NCI-H2196 (cell line): Measurements from ENCODE around the gene ST3GAL4.
A peak's percentile ranks its signal among the peaks of the same experiment; 100 is the strongest.
"Not testable (repeated sequence)": the region's sequence is repeated elsewhere in the genome, so short reads cannot be mapped to it uniquely, and the experiment has no call there.

ENCODE experiments used
- DNase-seq: peaks from one replicate; lab custom pipeline; 2025; ENCODE audit not compliant: unreplicated experiment; lab: John Stamatoyannopoulos, UW

The ST3GAL4 gene

GRCh38 chr11:126355324-126355925 is at the start of gene ST3GAL4:
TSS of gene ST3GAL4 (plus strand) at chr11:126355686. CDS start at chr11:126406156, 50,470 bp downstream.
- peak; percentile 70 for DNase-seq

- no peak for DNase-seq
Observed at GRCh38 chr11:126305699-126306098, 49.8 kb upstream of the ST3GAL4 start.

GRCh38 chr11:126307706-126308105 is 47.8 kb upstream of the ST3GAL4 start:
- peak; percentile 39 for DNase-seq

GRCh38 chr11:126308271-126308671 is 47.2 kb upstream of the ST3GAL4 start:
- no peak for DNase-seq

GRCh38 chr11:126308771-126309170 is 46.7 kb upstream of the ST3GAL4 start:
- not testable (repeated sequence) for DNase-seq

- DNase-seq: peak; percentile 82
Observed at GRCh38 chr11:126310200-126310991, 45.1 kb upstream of the ST3GAL4 start.

- no peak for DNase-seq
Observed at GRCh38 chr11:126310992-126311310, 44.5 kb upstream of the ST3GAL4 start.

GRCh38 chr11:126311401-126312291 is 43.8 kb upstream of the ST3GAL4 start:
- DNase-seq: no peak

- no peak for DNase-seq
Observed at GRCh38 chr11:126312961-126313360, 42.5 kb upstream of the ST3GAL4 start.

GRCh38 chr11:126313826-126314225 is 41.7 kb upstream of the ST3GAL4 start:
- DNase-seq: no peak

GRCh38 chr11:126317432-126317755 is 38.1 kb upstream of the ST3GAL4 start:
- DNase-seq: no peak

- peak; percentile 32 for DNase-seq
Observed at GRCh38 chr11:126317756-126318573, 37.5 kb upstream of the ST3GAL4 start.

GRCh38 chr11:126318574-126319373 is 36.7 kb upstream of the ST3GAL4 start:
- DNase-seq: peak; percentile 52

GRCh38 chr11:126319374-126319740 is 36.1 kb upstream of the ST3GAL4 start:
- DNase-seq: no peak

GRCh38 chr11:126322996-126323395 is 32.5 kb upstream of the ST3GAL4 start:
- DNase-seq: no peak

- no peak for DNase-seq
Observed at GRCh38 chr11:126327281-126328000, 28.0 kb upstream of the ST3GAL4 start.

- no peak for DNase-seq
Observed at GRCh38 chr11:126328001-126328390, 27.5 kb upstream of the ST3GAL4 start.

- DNase-seq: no peak
Observed at GRCh38 chr11:126328444-126328843, 27.0 kb upstream of the ST3GAL4 start.

- DNase-seq: no peak
Observed at GRCh38 chr11:126328938-126329643, 26.4 kb upstream of the ST3GAL4 start.
